ENCODE data around the gene CNTNAP2. TPM values are rescaled to one million over a fixed set of nuclear protein-coding genes. Genes with fewer than 3 reads are reported as not detected.

The CNTNAP2 gene
- total and polyA plus RNA-seq, 9 of the 15 experiments (the other 6 are each of a cell fraction or from before 2014, with no cell fraction given), result 0.04 to 0.62 (median 0.09) TPM; not detected in 4

DNA sequence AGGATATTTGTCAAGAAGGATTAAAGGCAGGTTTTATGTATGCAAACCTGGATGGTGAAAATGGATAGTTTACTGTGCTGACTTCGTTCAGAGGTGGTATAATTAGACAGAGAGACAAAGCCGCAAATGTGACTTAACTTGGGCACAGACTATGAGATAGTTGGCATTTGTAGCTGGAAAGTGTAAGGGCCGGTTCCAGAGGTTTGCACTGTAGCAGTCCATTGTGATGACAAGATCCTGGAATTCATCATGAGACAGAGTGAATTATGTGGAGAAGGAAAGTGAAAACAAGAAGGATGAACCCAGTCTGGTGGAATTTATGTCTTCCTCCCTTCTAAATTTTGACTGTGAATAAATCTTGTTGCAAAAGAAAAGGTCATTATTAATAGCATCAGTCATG, 139.0 kb downstream of the CNTNAP2 start (continued):
- TF ChIP-seq SUPT5H (IDR thresholded peaks at IDR 0.05) (no peak), SIN3B (IDR thresholded peaks at IDR 0.05; ENCODE audit: low read depth) (no peak), ZNF133 (CRISPR knock-in tag; IDR thresholded peaks at IDR 0.05) (no peak), KAT8 (IDR thresholded peaks at IDR 0.05; ENCODE audit: low read depth) (no peak)
- TF ChIP-seq, protein P1, sequence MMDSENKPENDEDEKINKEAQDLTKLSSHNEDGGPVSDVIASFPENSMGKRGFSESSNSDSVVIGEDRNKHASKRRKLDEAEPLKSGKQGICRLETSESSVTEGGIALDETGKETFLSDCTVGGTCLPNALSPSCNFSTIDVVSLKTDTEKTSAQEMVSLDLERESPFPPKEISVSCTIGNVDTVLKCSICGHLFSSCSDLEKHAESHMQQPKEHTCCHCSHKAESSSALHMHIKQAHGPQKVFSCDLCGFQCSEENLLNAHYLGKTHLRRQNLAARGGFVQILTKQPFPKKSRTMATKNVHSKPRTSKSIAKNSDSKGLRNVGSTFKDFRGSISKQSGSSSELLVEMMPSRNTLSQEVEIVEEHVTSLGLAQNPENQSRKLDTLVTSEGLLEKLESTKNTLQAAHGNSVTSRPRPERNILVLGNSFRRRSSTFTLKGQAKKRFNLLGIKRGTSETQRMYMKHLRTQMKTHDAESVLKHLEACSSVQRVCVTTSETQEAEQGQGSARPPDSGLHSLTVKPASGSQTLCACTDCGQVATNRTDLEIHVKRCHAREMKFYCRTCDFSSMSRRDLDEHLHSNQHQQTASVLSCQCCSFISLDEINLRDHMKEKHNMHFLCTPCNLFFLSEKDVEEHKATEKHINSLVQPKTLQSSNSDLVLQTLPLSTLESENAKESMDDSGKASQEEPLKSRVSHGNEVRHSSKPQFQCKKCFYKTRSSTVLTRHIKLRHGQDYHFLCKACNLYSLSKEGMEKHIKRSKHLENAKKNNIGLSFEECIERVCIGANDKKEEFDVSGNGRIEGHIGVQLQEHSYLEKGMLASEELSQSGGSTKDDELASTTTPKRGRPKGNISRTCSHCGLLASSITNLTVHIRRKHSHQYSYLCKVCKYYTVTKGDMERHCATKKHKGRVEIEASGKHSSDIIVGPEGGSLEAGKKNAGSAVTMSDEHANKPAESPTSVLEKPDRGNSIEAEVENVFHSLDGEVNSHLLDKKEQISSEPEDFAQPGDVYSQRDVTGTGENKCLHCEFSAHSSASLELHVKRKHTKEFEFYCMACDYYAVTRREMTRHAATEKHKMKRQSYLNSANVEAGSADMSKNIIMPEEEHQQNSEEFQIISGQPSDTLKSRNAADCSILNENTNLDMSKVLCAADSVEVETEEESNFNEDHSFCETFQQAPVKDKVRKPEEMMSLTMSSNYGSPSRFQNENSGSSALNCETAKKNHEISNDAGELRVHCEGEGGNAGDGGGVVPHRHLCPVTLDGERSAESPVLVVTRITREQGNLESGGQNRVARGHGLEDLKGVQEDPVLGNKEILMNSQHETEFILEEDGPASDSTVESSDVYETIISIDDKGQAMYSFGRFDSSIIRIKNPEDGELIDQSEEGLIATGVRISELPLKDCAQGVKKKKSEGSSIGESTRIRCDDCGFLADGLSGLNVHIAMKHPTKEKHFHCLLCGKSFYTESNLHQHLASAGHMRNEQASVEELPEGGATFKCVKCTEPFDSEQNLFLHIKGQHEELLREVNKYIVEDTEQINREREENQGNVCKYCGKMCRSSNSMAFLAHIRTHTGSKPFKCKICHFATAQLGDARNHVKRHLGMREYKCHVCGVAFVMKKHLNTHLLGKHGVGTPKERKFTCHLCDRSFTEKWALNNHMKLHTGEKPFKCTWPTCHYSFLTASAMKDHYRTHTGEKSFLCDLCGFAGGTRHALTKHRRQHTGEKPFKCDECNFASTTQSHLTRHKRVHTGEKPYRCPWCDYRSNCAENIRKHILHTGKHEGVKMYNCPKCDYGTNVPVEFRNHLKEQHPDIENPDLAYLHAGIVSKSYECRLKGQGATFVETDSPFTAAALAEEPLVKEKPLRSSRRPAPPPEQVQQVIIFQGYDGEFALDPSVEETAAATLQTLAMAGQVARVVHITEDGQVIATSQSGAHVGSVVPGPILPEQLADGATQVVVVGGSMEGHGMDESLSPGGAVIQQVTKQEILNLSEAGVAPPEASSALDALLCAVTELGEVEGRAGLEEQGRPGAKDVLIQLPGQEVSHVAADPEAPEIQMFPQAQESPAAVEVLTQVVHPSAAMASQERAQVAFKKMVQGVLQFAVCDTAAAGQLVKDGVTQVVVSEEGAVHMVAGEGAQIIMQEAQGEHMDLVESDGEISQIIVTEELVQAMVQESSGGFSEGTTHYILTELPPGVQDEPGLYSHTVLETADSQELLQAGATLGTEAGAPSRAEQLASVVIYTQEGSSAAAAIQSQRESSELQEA (IDR thresholded peaks at IDR 0.05; ENCODE audit: low read depth), result no peak
